GM23248 (cell line): ENCODE measurements around the gene MESD. TPM values are rescaled to one million over a fixed set of nuclear protein-coding genes. Genes with fewer than 3 reads are reported as not detected.

Source experiments
- DNase-seq: peaks from one replicate; pipeline ENCODE4 v3.0.0-alpha.2; 2015
- H2AFZ ChIP-seq: fragments of 200-600 bp; sonication (generic); 2 replicates; pipeline ENCODE4 v1.6.1; 2016; ENCODE audit warnings: antibody characterized with exemption
- H3F3A ChIP-seq: fragments of 200-600 bp; sonication (generic); 2 replicates; pipeline ENCODE4 v1.6.1; 2016; ENCODE audit warnings: mild to moderate bottlenecking, antibody characterized with exemption, mixed run types; ENCODE audit not compliant: insufficient read depth
- H3K27ac ChIP-seq: fragments of 200-600 bp; sonication (generic); 2 replicates; pipeline ENCODE4 v1.5.1; 2016; ENCODE audit warnings: mild to moderate bottlenecking
- H3K27me3 ChIP-seq: fragments of 200-600 bp; sonication (generic); replicated peaks from 2 replicates; pipeline ENCODE4 v1.6.1; 2016; ENCODE audit warnings: mild to moderate bottlenecking; ENCODE audit not compliant: insufficient read depth
- H3K36me3 ChIP-seq: fragments of 200-600 bp; sonication (generic); 2 replicates; pipeline ENCODE4 v1.6.1; 2016; ENCODE audit warnings: low read depth, mild to moderate bottlenecking
- H3K4me1 ChIP-seq: fragments of 200-600 bp; sonication (generic); 2 replicates; pipeline ENCODE4 v1.6.1; 2016; ENCODE audit warnings: mild to moderate bottlenecking; ENCODE audit not compliant: insufficient read depth
- H3K4me2 ChIP-seq: fragments of 200-600 bp; sonication (generic); one replicate; pipeline ENCODE4 v1.6.1; 2016; ENCODE audit warnings: mild to moderate bottlenecking; ENCODE audit not compliant: unreplicated experiment
- H3K4me3 ChIP-seq: fragments of 200-600 bp; sonication (generic); 2 replicates; pipeline ENCODE4 v1.5.1; 2016; ENCODE audit warnings: mild to moderate bottlenecking
- H3K79me2 ChIP-seq: fragments of 200-600 bp; sonication (generic); 2 replicates; pipeline ENCODE4 v1.6.1; 2016; ENCODE audit warnings: mild to moderate bottlenecking; ENCODE audit not compliant: insufficient read depth
- H3K9ac ChIP-seq: fragments of 200-600 bp; sonication (generic); 2 replicates; pipeline ENCODE4 v1.6.1; 2016; ENCODE audit warnings: mild to moderate bottlenecking
- H3K9me2 ChIP-seq: fragments of 200-600 bp; sonication (generic); 2 replicates; pipeline ENCODE4 v1.6.1; 2016; ENCODE audit warnings: mixed run types, mild to moderate bottlenecking, moderate library complexity; ENCODE audit not compliant: insufficient read depth
- H3K9me3 ChIP-seq: fragments of 200-600 bp; sonication (generic); one replicate; pipeline ENCODE4 v1.6.1; 2017; ENCODE audit warnings: low read depth
- H4K20me1 ChIP-seq: fragments of 200-600 bp; sonication (generic); 2 replicates; pipeline ENCODE4 v1.6.0; 2016; ENCODE audit not compliant: insufficient read depth
- EZH2 ChIP-seq: fragments of 200-600 bp; sonication (generic); IDR thresholded peaks from 2 replicates; pipeline ENCODE4 v1.6.1; 2018; ENCODE audit warnings: antibody characterized with exemption, mild to moderate bottlenecking; ENCODE audit not compliant: insufficient read depth, poor library complexity, severe bottlenecking
- EZH2phosphoT487 ChIP-seq: fragments of 200-600 bp; sonication (generic); IDR thresholded peaks from 2 replicates; pipeline ENCODE4 v1.6.1; 2018; ENCODE audit warnings: antibody characterized with exemption, moderate library complexity, mild to moderate bottlenecking, low read depth; ENCODE audit not compliant: insufficient read depth
- whole genome bisulfite sequencing, 2 experiments: methylation state at CpG; one replicate each; pipeline ENCODE4 v1.1.6; 2015 to 2017; ENCODE audit warnings: low lambda C conversion rate in 2 of 2, low coverage in 1 of 2; ENCODE audit errors: missing lambda C conversion rate in 2 of 2; 5-methylcytosine and 5-hydroxymethylcytosine counted together
- in situ Hi-C: fragments of 300-500 bp; cut with MboI; formaldehyde crosslinking; loops from 2 replicates; pipeline ENCODE4 v1.15.0; 2020
- polyA plus RNA-seq: library from polyadenylated mRNA; unstranded; fragments of >200 nt; fragmentation: Nextera tagmentation; extraction: Ambion mirVana; gene quantifications from 2 replicates; pipeline ENCODE4 v1.2.1, GENCODE V29; 2016
- total RNA-seq: library from RNA; depleted of rRNA; stranded (reverse); fragments of >200 nt; shearing (Covaris generic); gene quantifications from 2 replicates; pipeline ENCODE4 v1.2.3, GENCODE V29; 2014

Gene MESD
- total and polyA plus RNA-seq, 2 experiments from 2014 or later, result 23.0 to 35.5 TPM

DNA sequence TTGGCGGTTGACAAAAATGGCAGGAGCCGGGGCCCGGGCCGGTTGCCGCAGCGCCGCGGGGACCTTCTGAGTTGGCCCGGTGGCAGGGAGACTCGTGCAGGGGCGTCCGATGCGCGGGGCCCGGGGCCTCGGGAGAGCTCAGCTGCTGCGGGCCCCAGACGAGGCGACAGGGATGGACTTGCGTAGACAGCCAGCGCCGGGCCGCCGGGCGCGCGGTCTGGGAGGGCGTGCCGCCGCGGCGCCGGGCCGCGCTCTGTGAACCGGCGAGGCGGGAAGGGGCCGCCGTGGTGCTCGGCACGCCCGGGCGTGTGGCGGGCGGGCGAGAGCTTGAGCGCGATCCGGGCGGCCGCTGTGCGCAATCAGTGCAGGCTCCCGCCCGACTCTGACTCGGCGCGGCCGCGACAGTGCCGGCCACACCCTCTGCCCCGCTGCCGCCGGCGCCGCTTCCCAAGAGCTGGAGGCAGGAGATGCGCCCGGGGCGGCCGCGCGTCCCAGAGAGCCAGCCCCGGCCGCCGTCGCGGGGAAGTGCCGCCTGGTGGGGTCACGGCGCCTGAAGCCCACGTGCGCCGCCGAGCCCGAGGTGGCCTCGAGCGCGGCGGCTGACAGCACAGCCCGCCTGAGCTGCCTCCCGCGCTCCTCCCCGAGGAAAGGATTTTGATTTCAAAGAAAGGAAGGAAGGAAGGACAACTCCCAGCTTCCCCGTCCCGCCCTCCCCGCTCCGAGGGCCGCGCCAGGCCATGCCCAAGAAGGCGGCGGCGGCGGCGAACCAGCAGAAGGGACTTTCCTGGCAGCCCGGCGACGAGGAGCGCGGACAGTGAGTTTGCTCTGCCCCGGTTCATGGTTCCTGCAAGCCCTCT lies 11.8 kb upstream of the MESD start:
- peaks cover 49% of the 10 kb centered on the region for H3K79me2 ChIP-seq
- H2AFZ ChIP-seq, result peak overlapping the region; percentile 74
- peak; percentile 89 for DNase-seq

DNA sequence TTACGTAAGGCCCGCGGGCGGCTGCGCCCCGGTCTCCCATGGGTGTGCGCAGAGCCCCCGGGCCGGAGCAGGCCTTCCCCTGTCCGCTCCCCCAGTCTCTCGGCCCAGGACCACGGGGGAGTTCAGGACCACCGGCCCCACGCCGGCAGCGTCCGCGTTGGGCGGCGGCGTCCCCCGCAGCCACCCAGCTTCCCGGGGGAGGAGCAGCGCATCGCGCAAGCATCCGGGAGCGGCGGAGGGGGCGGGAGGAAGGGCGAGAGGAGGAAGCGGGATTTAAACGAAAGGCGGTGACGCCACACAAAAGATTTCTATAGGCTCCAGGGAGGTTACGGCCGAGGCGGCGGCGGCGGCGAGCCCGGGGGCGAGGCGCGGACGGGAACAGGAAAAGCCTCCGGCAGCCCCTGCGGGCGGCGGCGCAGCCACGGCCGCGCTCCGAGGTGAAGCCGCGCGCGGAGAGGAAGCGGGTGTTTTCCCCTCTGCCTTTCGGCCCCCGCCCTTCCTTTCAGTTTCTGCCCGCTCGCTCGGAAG lies 11.1 kb upstream of the MESD start, which contains the start of gene TLNRD1:
TLNRD1 (plus strand) TSS at position 300 of the 528 bp plus-strand sequence. CDS start 1,349 bp downstream, outside the sequence.
- Histone ChIP-seq H3K79me2 (peaks cover 42% of the 10 kb centered on the region), H4K20me1 (peaks cover 10% of the 10 kb centered on the region; the same call in 1 of the 2 replicates), H3K9ac (peak within 1 kb of the TSS; percentile 97), H3K9me2 (no peaks in the 10 kb centered on the region), H3K9me3 (no peaks in the 10 kb centered on the region), H3K36me3 (no peaks in the 10 kb centered on the region), H3K4me3 (peak within 1 kb of the TSS; percentile 89), H3K4me1 (peaks cover 30% of the 10 kb centered on the region), H2AFZ (peak within 1 kb of the TSS; percentile 74), H3K27me3 (no peaks in the 10 kb centered on the region), H3K27ac (peak within 1 kb of the TSS; percentile 95), H3F3A (peaks cover 20% of the 10 kb centered on the region; the same call in 1 of the 2 replicates), H3K4me2 (peak within 1 kb of the TSS; percentile 80)
- WGBS, 2 experiments, result 0 to 2% methylated on average over 50 of the region's 66 CpGs
- in situ Hi-C loops, result no loop called here
- no peak for TF ChIP-seq EZH2
- no peak for TF ChIP-seq EZH2phosphoT487
- peak; percentile 95 for DNase-seq

More for the DNA sequence above, 11.8 kb upstream of the MESD start:
- Histone ChIP-seq H3K9ac (peak overlapping the region; percentile 97), H4K20me1 (peaks cover 10% of the 10 kb centered on the region; the same call in 1 of the 2 replicates), H3K4me3 (peak overlapping the region; percentile 89), H3K4me1 (peaks cover 33% of the 10 kb centered on the region), H3K9me2 (no peaks in the 10 kb centered on the region), H3K27ac (peak overlapping the region; percentile 95), H3K36me3 (no peaks in the 10 kb centered on the region), H3K27me3 (no peaks in the 10 kb centered on the region), H3K9me3 (no peaks in the 10 kb centered on the region), H3K4me2 (peak overlapping the region; percentile 80), H3F3A (peaks cover 23% of the 10 kb centered on the region; the same call in 1 of the 2 replicates)
- in situ Hi-C loops, result no loop called here
- 1% methylated on average over 77 to 92 of the region's 110 CpGs for WGBS, 2 experiments
- TF ChIP-seq EZH2 (no peak), EZH2phosphoT487 (no peak)

- in situ Hi-C loops, result no loop called here
- TF ChIP-seq EZH2phosphoT487, result no peak
- TF ChIP-seq EZH2, result no peak
- Histone ChIP-seq H3K36me3 (no peaks in the 10 kb centered on the region), H3K79me2 (peaks cover 37% of the 10 kb centered on the region), H3K27me3 (no peaks in the 10 kb centered on the region), H3F3A (0 out of 2 replicates have a peak, but pooled peaks cover 18% of the 10 kb centered on the region), H3K9ac (peak overlapping the region; percentile 97), H3K9me3 (no peaks in the 10 kb centered on the region), H3K4me1 (peaks cover 25% of the 10 kb centered on the region), H2AFZ (peak overlapping the region; percentile 74), H3K4me3 (peak overlapping the region; percentile 89), H3K4me2 (peak overlapping the region; percentile 80), H4K20me1 (peaks cover 5% of the 10 kb centered on the region; the same call in 1 of the 2 replicates), H3K9me2 (no peaks in the 10 kb centered on the region), H3K27ac (peak overlapping the region; percentile 95)
- 5 to 7% methylated on average over 19 to 21 of the region's 21 CpGs for WGBS, 2 experiments
- peak; percentile 48 for DNase-seq
These were observed 10.6 kb upstream of the MESD start for GRCh38 chr15:81000144-81000623.

DNA sequence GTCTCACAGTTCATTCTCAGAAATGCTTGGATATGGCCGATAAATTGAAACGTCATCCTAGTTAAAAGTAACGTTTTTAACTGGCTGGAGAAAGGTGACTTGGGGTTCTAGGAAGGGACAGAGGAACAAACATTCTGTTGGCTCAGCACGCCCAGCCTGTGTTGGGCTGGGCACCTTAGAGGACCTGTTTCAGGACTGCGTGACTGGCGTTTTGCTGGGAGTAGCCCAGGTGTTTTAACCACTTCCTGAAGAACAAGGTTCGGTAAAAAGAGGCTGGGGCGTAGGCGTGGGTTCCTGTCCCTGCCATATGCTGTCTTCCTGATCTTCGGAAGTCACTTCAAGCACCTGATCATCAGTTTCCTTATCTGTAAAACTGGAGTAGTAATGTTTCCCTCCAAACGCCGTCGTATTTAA lies 10.0 kb upstream of the MESD start:
- peak overlapping the region; percentile 80 for H3K4me2 ChIP-seq
- H4K20me1 ChIP-seq, result no peaks in the 10 kb centered on the region
- 91 to 92% methylated on average over 13 of the region's 13 CpGs for WGBS, 2 experiments
- H3K4me3 ChIP-seq, result peak overlapping the region; percentile 89
- peak overlapping the region; percentile 97 for H3K9ac ChIP-seq
- H3F3A ChIP-seq, result 0 out of 2 replicates have a peak, but pooled peaks cover 14% of the 10 kb centered on the region
- peaks cover 31% of the 10 kb centered on the region for H3K79me2 ChIP-seq
- in situ Hi-C loops, result no loop called here
- no peaks in the 10 kb centered on the region for H3K9me3 ChIP-seq
- no peaks in the 10 kb centered on the region for H3K9me2 ChIP-seq
- DNase-seq, result no peak
- no peak overlapping the region for H2AFZ ChIP-seq
- H3K4me1 ChIP-seq, result peaks cover 20% of the 10 kb centered on the region
- TF ChIP-seq EZH2phosphoT487 (no peak), EZH2 (no peak)
- no peaks in the 10 kb centered on the region for H3K36me3 ChIP-seq
- no peak overlapping the region; the same call in 1 of the 2 replicates for H3K27ac ChIP-seq
- no peaks in the 10 kb centered on the region for H3K27me3 ChIP-seq
